A549 (cell line): ENCODE measurements around the gene METTL25B. TPM values are rescaled to one million over a fixed set of nuclear protein-coding genes. Genes with fewer than 3 reads are reported as not detected.
A peak's percentile ranks its signal among the peaks of the same experiment; 100 is the strongest.

Experiments
- ATAC-seq, 2 experiments: fragments of 200-7000 bp in 1 of 2; fragments of >200 bp in 1 of 2; cut with Nextera tagmentation in 1 of 2; cut with Tn5 transposase in 1 of 2; 3 replicates each; pipeline versions ENCODE4 v1.8.0 to v1.9.1; 2018 to 2020; ENCODE audit warnings: mild to moderate bottlenecking in 1 of 2, moderate library complexity in 1 of 2
- CTCF ChIA-PET: fragments of 300-600 bp; sonication (Branson Sonifier 250); formaldehyde crosslinking; extraction: SDS; loops from one replicate; lab custom pipeline; 2021; ENCODE audit warnings: antibody characterized with exemption, inconsistent platforms; lab: Yijun Ruan, JAX
- POLR2A ChIA-PET: fragments of 350-600 bp; formaldehyde crosslinking; extraction: SDS; loops from one replicate; lab custom pipeline; 2021; ENCODE audit warnings: antibody characterized with exemption, inconsistent platforms; lab: Yijun Ruan, JAX
- DNase-seq, 2 experiments: peaks; one replicate each; pipeline versions ENCODE4 v3.0.0 to v3.0.0-alpha.2; 2011 to 2016; ENCODE audit warnings: low read depth in 1 of 2, low spot score in 1 of 2
- FAIRE-seq: peaks from 2 replicates; lab custom pipeline; 2011; peaks lifted over from hg19 to GRCh38; lab: Jason Lieb, UNC
- H3K27ac ChIP-seq, 2 experiments: fragments of >200 bp; sonication (Bioruptor Twin); formaldehyde crosslinking; 3 replicates each; pipeline ENCODE4 v1.5.1; 2016 to 2017
- H3K4me1 ChIP-seq: fragments of >200 bp; sonication (Bioruptor Twin); formaldehyde crosslinking; 3 replicates; pipeline ENCODE4 v1.6.1; 2016
- H3K4me2 ChIP-seq: fragments of >200 bp; sonication (Bioruptor Twin); formaldehyde crosslinking; 3 replicates; pipeline ENCODE4 v1.6.1; 2016
- H3K4me3 ChIP-seq: fragments of >200 bp; sonication (Bioruptor Twin); formaldehyde crosslinking; 3 replicates; pipeline ENCODE4 v1.5.1; 2016
- H3K9me3 ChIP-seq: fragments of >200 bp; sonication (Bioruptor Twin); formaldehyde crosslinking; 3 replicates; pipeline ENCODE4 v1.6.1; 2016
- BCL3 ChIP-seq: fragments of >200 bp; sonication (Bioruptor Twin); formaldehyde crosslinking; IDR thresholded peaks from 3 replicates; pipeline ENCODE4 v1.6.1; 2016
- BHLHE40 ChIP-seq: IDR thresholded peaks from 2 replicates; pipeline ENCODE4 v1.6.1; 2012; ENCODE audit warnings: low read depth, low read length, inconsistent platforms
- CBX8 ChIP-seq: fragments of 200-600 bp; sonication (generic); IDR thresholded peaks from 2 replicates; pipeline ENCODE4 v1.6.1; 2016
- CTCF ChIP-seq: fragments of >200 bp; sonication (Bioruptor Twin); formaldehyde crosslinking; IDR thresholded peaks from 3 replicates; pipeline ENCODE4 v1.5.1; 2016
- E2F6 ChIP-seq: IDR thresholded peaks from 2 replicates; pipeline ENCODE4 v1.6.1; 2012; ENCODE audit warnings: low read depth, borderline replicate concordance
- EHF ChIP-seq: fragments of 250-450 bp; sonication (Bioruptor Pico); IDR thresholded peaks from 2 replicates; pipeline ENCODE4 v1.5.0; 2020; ENCODE audit warnings: mild to moderate bottlenecking
- EHMT2 ChIP-seq: fragments of 200-600 bp; sonication (generic); IDR thresholded peaks from 2 replicates; pipeline ENCODE4 v1.6.1; 2016; ENCODE audit warnings: antibody characterized with exemption, low read depth, mild to moderate bottlenecking, moderate library complexity
- EP300 ChIP-seq, 2 experiments: fragments of >200 bp; sonication (Bioruptor Twin); formaldehyde crosslinking; IDR thresholded peaks; 2 replicates in 1 of 2; 3 replicates in 1 of 2; pipeline ENCODE4 v1.6.1; 2016 to 2017
- ESRRA ChIP-seq: fragments of 150-350 bp; IDR thresholded peaks from 2 replicates; pipeline ENCODE4 v1.6.1; 2014; ENCODE audit warnings: mild to moderate bottlenecking, low read length, borderline replicate concordance
- JUNB ChIP-seq: fragments of >200 bp; sonication (Bioruptor Twin); formaldehyde crosslinking; IDR thresholded peaks from 2 replicates; pipeline ENCODE4 v1.6.1; 2016
- KDM5A ChIP-seq: fragments of 200-600 bp; sonication (generic); IDR thresholded peaks from 2 replicates; pipeline ENCODE4 v1.6.1; 2016; ENCODE audit warnings: antibody characterized with exemption, mild to moderate bottlenecking
- MYC ChIP-seq: IDR thresholded peaks from 2 replicates; pipeline ENCODE4 v1.6.1; 2012; ENCODE audit warnings: mild to moderate bottlenecking, inconsistent platforms, low read length, improper control_type of control experiment, borderline replicate concordance
- NR3C1 ChIP-seq: fragments of >200 bp; sonication (Bioruptor Twin); formaldehyde crosslinking; IDR thresholded peaks from 3 replicates; pipeline ENCODE4 v1.6.1; 2017
- PBX3 ChIP-seq: IDR thresholded peaks from 2 replicates; pipeline ENCODE4 v1.6.1; 2012
- POLR2AphosphoS2 ChIP-seq: conservative IDR thresholded peaks from 2 replicates; pipeline ENCODE4 v1.6.1; 2012; ENCODE audit warnings: low read length, improper control_type of control experiment, inconsistent platforms
- RAD21 ChIP-seq, 2 experiments: fragments of >200 bp in 1 of 2; sonication (Bioruptor Twin) in 1 of 2; formaldehyde crosslinking in 1 of 2; IDR thresholded peaks in 1 of 2; conservative IDR thresholded peaks in 1 of 2; 2 replicates in 1 of 2; 3 replicates in 1 of 2; pipeline ENCODE4 v1.6.1; 2012 to 2018; ENCODE audit warnings: inconsistent platforms in 1 of 2
- RFX5 ChIP-seq: fragments of 450-650 bp; IDR thresholded peaks from 2 replicates; pipeline ENCODE4 v1.7.1; 2014; ENCODE audit warnings: antibody characterized with exemption, mild to moderate bottlenecking, moderate library complexity
- SMC3 ChIP-seq: fragments of >200 bp; sonication (Bioruptor Twin); formaldehyde crosslinking; IDR thresholded peaks from 3 replicates; pipeline ENCODE4 v1.6.1; 2018; ENCODE audit warnings: inconsistent platforms
- ZC3H11A ChIP-seq: fragments of 450-650 bp; IDR thresholded peaks from 2 replicates; pipeline ENCODE4 v1.6.1; 2014; ENCODE audit warnings: antibody characterized with exemption, mild to moderate bottlenecking
- ZSCAN20 ChIP-seq: fragments of 250-450 bp; sonication (Bioruptor Pico); IDR thresholded peaks from 2 replicates; pipeline ENCODE4 v1.8.0; 2022; ENCODE audit warnings: mild to moderate bottlenecking, moderate library complexity
- WGBS: methylation state at CpG from one replicate; pipeline ENCODE4 v1.1.6; 2017; ENCODE audit errors: missing lambda C conversion rate; 5-methylcytosine and 5-hydroxymethylcytosine counted together
- polyA plus RNA-seq, 4 experiments: library from polyadenylated mRNA; depleted of rRNA in 3 of 4; stranded (reverse); fragments of >200 nt; fragmentation: RNase III in 1 of 4; extraction: RNeasy Plus Mini Kit Qiagen cat#74134 plus additional on column Dnase treatment in 1 of 4; gene quantifications; 2 replicates in 3 of 4; 3 replicates in 1 of 4; pipeline ENCODE4 v1.2.3, GENCODE V29; 2011 to 2017

Gene METTL25B
- polyA plus RNA-seq, 2 of the 4 experiments (the other 2 are of a cell fraction), result 16.7 to 18.5 TPM

- Histone ChIP-seq H3K4me3 (peak within 1 kb of the TSS; percentile 45), H3K9me3 (no peaks in the 10 kb centered on the region), H3K4me2 (peak within 1 kb of the TSS; percentile 99), H3K27ac (peak within 1 kb of the TSS; percentile 65 to 86), H3K4me1 (peaks cover 55% of the 10 kb centered on the region)
- TF ChIP-seq E2F6, result peak; percentile 21; the same call in 1 of the 2 replicates
- no peak for TF ChIP-seq ZSCAN20 (CRISPR knock-in tag)
- TF ChIP-seq ESRRA, result no peak
- TF ChIP-seq KDM5A, result no peak
- TF ChIP-seq EHMT2, result no peak
- TF ChIP-seq ZC3H11A, result no peak
- DNase-seq, result no peak
- no peak for FAIRE-seq
- ChIA-PET POLR2A (interaction anchor here (1.1 to 1.6 kb wide), 3 partner anchors 10 to 23 kb away, joined by 3 to 5 read pairs (median 5); partner anchors contain the start of genes ISG20L2 and METTL25B), CTCF (interaction anchor here (0.8 to 52.1 kb wide), 21 partner anchors 11 to 222 kb away, joined by 3 to 2258 read pairs (median 4); partner anchors contain the start of genes CRABP2, INSRR, ISG20L2 and METTL25B)
- 8% methylated on average over 21 of the region's 42 CpGs for WGBS
- ATAC-seq, result peak; percentile 2 to 46; a peak in 5 of 6 replicates
Observed at GRCh38 chr1:156705321-156705917, 22.9 kb upstream of the METTL25B start, which contains the start of gene CRABP2. CRABP2 (minus strand) TSS chr1:156705583; CDS start chr1:156705446, 137 bp downstream.

GRCh38 chr1:156705918-156706656 lies 22.2 kb upstream of the METTL25B start:
- CTCF ChIA-PET, result interaction anchor here (0.6 to 52.1 kb wide), 26 partner anchors 10 to 221 kb away, joined by 3 to 2258 read pairs (median 4); partner anchors contain the start of genes CRABP2, INSRR, ISG20L2 and METTL25B
- POLR2A ChIA-PET, result interaction anchor here (0.7 to 1.6 kb wide), 4 partner anchors 10 to 45 kb away, joined by 3 to 5 read pairs (median 4); partner anchors contain the start of genes ISG20L2 and METTL25B

GRCh38 chr1:156706657-156707416 lies 21.4 kb upstream of the METTL25B start:
- Histone ChIP-seq H3K9me3 (no peaks in the 10 kb centered on the region), H3K4me3 (no peak overlapping the region), H3K4me2 (peak overlapping the region; percentile 99; the same call in 2 of the 3 replicates), H3K27ac (peak overlapping the region in 1 of 2 experiments; percentile 86; a peak in 1 of 6 replicates), H3K4me1 (peaks cover 68% of the 10 kb centered on the region)
- 75% methylated on average over 28 of the region's 29 CpGs for WGBS
- FAIRE-seq (no peak), DNase-seq (no peak), ATAC-seq (peak in 1 of 2 experiments; percentile 4; a peak in 1 of 6 replicates)
- ChIA-PET CTCF (interaction anchor here (0.6 to 52.1 kb wide), 18 partner anchors 10 to 790 kb away, joined by 3 to 2258 read pairs (median 4); partner anchors contain the start of genes CRABP2, INSRR, ISG20L2 and METTL25B), POLR2A (interaction anchor here (0.7 to 1.6 kb wide), 3 partner anchors 18 to 45 kb away, joined by 3 to 5 read pairs (median 5); partner anchors contain the start of genes ISG20L2 and METTL25B)
- TF ChIP-seq CBX8, result no peak
- no peak for TF ChIP-seq JUNB
- no peak for TF ChIP-seq BHLHE40
- TF ChIP-seq RFX5, result no peak
- no peak for TF ChIP-seq EHF (CRISPR knock-in tag)
- TF ChIP-seq CTCF, result no peak
- TF ChIP-seq POLR2AphosphoS2, result no peak
- TF ChIP-seq PBX3, result no peak
- no peak for TF ChIP-seq NR3C1
- TF ChIP-seq BCL3, result no peak

More at GRCh38 chr1:156705918-156706656, 22.2 kb upstream of the METTL25B start:
- peak; percentile 28 to 66; a peak in 4 of 6 replicates for ATAC-seq
- Histone ChIP-seq H3K4me3 (peak overlapping the region; percentile 45), H3K27ac (peak overlapping the region; percentile 65 to 86; a peak in 5 of 6 replicates), H3K9me3 (no peaks in the 10 kb centered on the region), H3K4me1 (peaks cover 61% of the 10 kb centered on the region), H3K4me2 (peak overlapping the region; percentile 99)
- peak; percentile 53 to 62 for DNase-seq
- TF ChIP-seq RAD21 (conservative IDR thresholded peaks at IDR 0.05 in 1 of 2, IDR thresholded peaks at IDR 0.05 in 1 of 2) (peak; percentile 67 to 80), SMC3 (peak; percentile 75), EP300 (IDR thresholded peaks at IDR 0.05) (no peak), MYC (no peak), CTCF (peak; percentile 88)
- no peak for FAIRE-seq
- 45% methylated on average over 28 of the region's 45 CpGs for WGBS
